GM18498 (cell line): ENCODE results near the gene SH2D6.
"Not testable (repeated sequence)": the region's sequence is repeated elsewhere in the genome, so short reads cannot be mapped to it uniquely, and the experiment has no call there.

Experiments
- ATAC-seq: cut with Tn5 transposase; IDR thresholded peaks from one replicate; pipeline ENCODE4 v1.9.1; 2021; ENCODE audit warnings: mild to moderate bottlenecking, moderate library complexity; ENCODE audit not compliant: unreplicated experiment

SH2D6 gene

GRCh38 chr2:85438201-85439024 lies 19.9 kb downstream of the SH2D6 start:
- ATAC-seq: no peak

DNA sequence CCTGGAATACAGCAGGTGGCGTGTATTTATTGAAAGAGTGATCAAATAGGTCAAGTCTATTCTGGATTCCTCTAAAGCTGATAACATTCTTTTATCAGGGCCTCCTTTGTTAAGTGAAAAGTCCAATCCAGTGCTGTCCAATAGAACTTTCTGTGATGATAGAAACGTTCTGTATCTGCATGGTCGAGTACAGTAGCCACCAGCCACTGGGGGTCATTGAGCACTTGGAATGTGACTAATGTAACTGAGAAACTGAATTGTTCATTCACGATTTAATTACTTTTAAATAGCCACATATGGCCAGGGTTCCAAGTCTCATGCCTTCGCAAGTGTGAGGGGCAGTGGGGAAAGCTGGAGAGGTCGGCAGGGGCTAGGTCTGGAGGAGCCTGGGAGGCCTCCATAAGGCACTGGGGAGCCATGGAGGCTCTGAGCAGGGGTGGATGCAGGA lies 20.5 kb downstream of the SH2D6 start:
- ATAC-seq: no peak

GRCh38 chr2:85439569-85439968 lies 21.1 kb downstream of the SH2D6 start:
- ATAC-seq: not testable (repeated sequence)

DNA sequence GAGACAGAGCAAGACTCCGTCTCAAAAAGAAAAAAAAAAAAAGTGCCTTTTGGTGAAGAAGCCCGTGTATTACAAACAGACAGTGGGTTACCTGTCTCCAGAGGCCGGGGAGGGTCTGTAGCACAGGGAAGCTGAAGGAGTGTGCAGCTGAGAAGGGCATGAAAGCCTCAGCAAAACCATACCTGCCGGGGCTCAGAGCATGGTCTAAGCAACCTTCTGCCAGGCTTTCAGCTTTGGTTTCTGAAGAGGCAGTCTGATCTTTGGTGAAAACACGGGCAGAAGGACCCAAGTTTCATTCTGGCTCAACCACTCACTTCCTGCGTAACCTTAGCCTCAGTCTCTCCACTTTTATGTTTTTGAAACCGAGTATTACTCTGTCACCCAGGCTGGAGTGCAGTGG lies 21.5 kb downstream of the SH2D6 start:
- ATAC-seq: no peak

GRCh38 chr2:85440729-85441128 lies 22.2 kb downstream of the SH2D6 start:
- no peak for ATAC-seq

GRCh38 chr2:85441864-85442263 lies 23.4 kb downstream of the SH2D6 start:
- ATAC-seq: no peak

- no peak for ATAC-seq
Measured at GRCh38 chr2:85444629-85445172, 26.2 kb downstream of the SH2D6 start.

DNA sequence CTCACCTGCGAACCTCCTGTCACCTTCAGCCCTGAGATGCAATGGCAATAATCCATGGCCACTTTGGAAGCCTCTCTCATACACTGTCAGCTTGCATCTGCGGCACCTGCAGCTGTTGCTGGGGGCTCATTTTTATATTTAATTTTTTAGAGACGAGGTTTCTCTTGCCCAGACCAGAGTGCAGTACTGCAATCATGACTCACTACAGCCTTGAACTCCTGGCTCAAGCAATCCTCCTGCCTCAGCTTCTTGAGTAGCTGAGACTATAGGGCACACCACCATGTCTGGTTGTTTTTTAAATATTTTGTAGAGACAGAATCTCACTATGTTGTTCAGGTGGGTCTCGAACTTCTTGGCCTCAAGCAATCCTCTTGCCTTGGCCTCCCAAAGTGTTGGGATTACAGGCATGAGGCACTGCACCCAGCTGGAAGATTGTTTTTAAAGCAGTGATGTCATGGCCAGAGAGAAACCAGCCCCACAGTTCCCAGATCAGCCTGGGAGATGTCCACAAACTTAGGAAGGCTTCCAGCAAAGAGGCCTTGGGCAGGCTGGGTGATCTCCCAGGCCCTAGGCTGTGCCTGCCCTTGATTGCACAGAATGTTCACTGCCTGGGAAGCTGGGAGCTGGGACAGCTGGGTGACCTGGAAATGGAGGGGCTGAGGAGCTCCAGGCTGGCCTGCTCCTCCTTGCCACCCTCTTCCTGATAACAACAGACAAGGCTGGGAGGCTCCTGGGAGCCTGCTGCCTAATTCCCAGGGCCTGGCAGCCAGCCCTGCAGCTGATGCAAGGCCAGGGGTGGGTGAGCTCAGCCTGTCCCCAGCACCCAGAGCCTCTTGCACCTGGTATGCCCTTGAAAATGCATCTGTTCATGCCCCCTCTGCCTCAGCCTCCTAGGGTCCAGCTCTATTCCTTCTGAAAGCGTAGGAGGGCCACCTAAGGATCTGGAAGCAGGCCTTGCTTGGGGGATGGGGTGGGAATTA lies 27.1 kb downstream of the SH2D6 start:
- ATAC-seq: no peak

DNA sequence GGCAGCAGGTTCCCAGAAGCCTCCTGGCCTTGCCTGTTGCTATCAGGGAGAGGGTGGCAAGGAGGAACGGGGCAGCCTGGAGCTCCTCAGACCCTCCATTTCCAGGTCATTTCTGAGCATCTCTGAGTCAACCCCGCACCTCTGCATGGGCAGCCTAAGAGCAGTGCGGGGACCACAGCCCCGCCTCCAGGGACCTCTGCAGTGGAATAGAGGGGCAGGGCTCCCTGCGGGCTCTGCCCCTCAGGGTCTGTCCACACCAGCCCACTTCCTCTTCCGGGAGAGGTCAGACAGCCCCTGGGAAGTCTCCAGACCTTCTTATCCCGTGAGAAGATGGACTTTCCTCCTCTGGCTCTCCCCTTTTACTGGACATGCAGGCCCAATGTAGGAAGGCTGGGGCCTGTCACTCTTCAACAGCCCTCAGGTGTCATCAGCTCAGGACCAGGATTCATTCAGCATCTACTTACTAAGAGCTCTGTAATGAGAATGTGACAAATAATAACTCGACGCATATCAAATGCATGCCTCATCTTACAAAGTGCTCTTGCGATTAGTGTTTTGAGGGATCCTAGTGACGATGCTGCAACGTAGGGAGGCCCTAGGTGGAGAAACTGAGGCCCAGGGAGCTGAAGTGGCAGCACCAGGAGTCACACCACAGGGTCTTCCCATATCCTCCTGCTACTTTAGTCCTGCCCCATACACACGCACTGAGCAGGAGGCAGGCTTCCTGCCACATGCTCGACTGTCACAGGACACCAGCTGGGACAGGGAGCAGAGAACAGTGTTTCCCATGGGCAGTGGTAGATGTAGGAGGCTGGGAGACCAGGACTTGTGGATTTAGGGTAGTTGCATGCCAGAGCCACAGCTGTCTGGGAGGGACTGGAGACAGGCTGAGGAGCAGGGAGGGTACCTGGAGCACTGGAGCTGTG lies 28.0 kb downstream of the SH2D6 start:
- ATAC-seq: no peak

- ATAC-seq: no peak
Measured at GRCh38 chr2:85447222-85447585, 28.7 kb downstream of the SH2D6 start.

GRCh38 chr2:85448461-85449213 lies 30.1 kb downstream of the SH2D6 start:
- ATAC-seq: no peak

GRCh38 chr2:85449214-85449588 lies 30.7 kb downstream of the SH2D6 start:
- ATAC-seq: no peak

DNA sequence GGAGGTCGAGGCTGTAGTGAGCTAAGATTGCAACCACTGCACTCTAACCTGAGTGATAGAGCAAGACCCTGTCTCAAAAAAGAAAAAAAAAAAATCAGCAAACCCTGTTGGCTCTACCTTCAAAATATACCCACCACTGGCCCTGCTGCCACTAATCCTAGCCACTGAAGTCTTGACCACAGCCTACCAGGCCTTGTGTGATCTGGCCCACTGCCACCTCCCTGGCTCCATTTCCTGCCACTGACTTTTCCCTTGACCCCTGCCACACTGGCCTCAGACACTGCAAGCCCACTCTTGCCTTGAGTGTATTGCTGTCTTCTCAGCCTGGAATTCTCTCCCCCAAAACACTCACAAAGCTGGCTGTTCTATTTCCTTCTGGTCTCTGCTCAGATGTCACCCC lies 33.7 kb downstream of the SH2D6 start:
- no peak for ATAC-seq

GRCh38 chr2:85453571-85453970 lies 35.1 kb downstream of the SH2D6 start:
- ATAC-seq: no peak

GRCh38 chr2:85455552-85456090 lies 37.1 kb downstream of the SH2D6 start:
- no peak for ATAC-seq

DNA sequence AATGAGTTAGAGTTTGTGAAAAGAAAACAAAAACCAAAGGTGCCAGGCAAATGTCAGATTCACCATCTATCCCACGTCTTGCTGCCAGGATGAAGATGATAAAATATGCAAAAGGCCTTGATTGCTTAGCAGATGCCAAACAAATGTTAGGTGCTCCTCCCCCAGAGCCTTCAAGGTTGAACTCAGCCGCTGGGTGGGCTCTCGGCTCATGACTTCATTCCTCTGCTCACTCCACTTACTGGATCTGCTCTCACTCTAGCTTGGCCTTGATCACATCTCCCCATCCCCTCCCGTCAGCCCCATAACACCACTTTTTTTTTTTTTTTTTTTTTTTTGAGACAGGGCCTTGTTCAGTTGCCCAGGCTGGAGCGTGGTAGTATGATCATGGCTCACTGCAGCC lies 38.5 kb downstream of the SH2D6 start:
- ATAC-seq: no peak

- no peak for ATAC-seq
Measured at GRCh38 chr2:85457877-85458316, 39.4 kb downstream of the SH2D6 start.

DNA sequence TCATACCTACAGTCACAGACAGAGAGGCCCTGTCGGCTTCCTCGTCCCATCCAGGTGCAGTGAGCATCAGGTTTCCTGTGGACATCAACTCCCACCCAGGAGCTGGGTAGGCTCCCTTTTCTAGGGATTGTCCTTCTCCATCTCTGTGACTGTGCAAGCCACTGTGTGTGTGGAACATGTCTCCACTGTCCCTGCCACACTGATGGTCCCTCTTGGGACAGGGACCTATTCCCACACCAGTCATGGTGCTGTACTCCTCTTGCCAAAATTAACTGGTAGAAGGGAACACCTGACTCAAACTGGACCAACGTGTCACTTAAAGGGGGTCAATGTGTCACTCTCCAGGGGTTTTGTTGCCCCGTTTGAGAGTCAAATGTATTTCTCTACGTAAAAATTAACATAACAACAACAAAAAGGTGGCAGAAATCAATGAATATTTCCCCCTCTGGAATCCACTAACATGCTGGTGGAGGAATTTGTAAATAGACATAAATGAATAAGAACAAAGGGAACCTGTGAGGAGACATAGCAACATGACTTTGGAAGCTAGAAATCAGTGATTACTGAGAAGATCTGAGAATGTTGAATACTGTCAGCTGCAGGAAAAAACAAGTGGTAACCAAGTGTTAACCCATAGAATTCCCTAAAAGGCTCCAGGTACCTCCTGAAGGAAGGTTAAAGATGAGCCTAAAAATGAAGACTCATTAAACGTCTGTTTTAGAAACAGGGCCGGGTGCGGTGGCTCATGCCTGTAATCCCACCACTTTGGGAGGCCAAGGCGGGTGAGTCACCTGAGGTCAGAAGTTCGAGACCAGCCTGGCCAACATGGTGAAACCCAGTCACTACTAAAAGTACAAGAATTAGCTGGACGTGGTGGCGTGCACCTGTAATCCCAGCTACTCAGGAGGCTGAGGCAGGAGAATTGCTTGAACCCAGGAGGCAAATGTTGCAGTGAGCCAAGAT lies 40.4 kb downstream of the SH2D6 start:
- no peak for ATAC-seq
